COLO668 (cell line): ENCODE measurements around the gene NPHS1.
A peak's percentile ranks its signal among the peaks of the same experiment; 100 is the strongest.
"Not testable (repeated sequence)": the region's sequence is repeated elsewhere in the genome, so short reads cannot be mapped to it uniquely, and the experiment has no call there.

Source experiments
- DNase-seq: peaks from one replicate; lab custom pipeline; 2025; ENCODE audit not compliant: unreplicated experiment; lab: John Stamatoyannopoulos, UW

NPHS1 gene

GRCh38 chr19:35848919-35849505 is 3.3 kb downstream of the NPHS1 start:
- DNase-seq: no peak

GRCh38 chr19:35848486-35848885 is 3.8 kb downstream of the NPHS1 start:
- DNase-seq: no peak

GRCh38 chr19:35847911-35848310 is 4.4 kb downstream of the NPHS1 start:
- DNase-seq: no peak

GRCh38 chr19:35846038-35846668 is 6.2 kb downstream of the NPHS1 start:
- peak; percentile 51 for DNase-seq

- DNase-seq: peak; percentile 63
Observed at GRCh38 chr19:35845215-35846037, 6.9 kb downstream of the NPHS1 start.

GRCh38 chr19:35844482-35845214 is 7.7 kb downstream of the NPHS1 start:
- no peak for DNase-seq

- DNase-seq: peak; percentile 22
Observed at GRCh38 chr19:35843676-35844481, 8.4 kb downstream of the NPHS1 start.

- DNase-seq: no peak
Observed at GRCh38 chr19:35842666-35843272, 9.5 kb downstream of the NPHS1 start.

GRCh38 chr19:35841961-35842595 is 10.2 kb downstream of the NPHS1 start:
- no peak for DNase-seq

- DNase-seq: not testable (repeated sequence)
Observed at GRCh38 chr19:35836096-35836495, 16.2 kb downstream of the NPHS1 start.

GRCh38 chr19:35833972-35834371 is 18.3 kb downstream of the NPHS1 start:
- no peak for DNase-seq

GRCh38 chr19:35832054-35832453 is 20.2 kb downstream of the NPHS1 start:
- DNase-seq: no peak

GRCh38 chr19:35830986-35831385 is 21.3 kb downstream of the NPHS1 start:
- DNase-seq: no peak

- no peak for DNase-seq
Observed at GRCh38 chr19:35828692-35829301, 23.5 kb downstream of the NPHS1 start.

GRCh38 chr19:35824150-35824549 is 28.2 kb downstream of the NPHS1 start:
- DNase-seq: no peak

GRCh38 chr19:35822579-35822978 is 29.7 kb downstream of the NPHS1 start:
- DNase-seq: no peak

GRCh38 chr19:35818445-35818844 is 33.9 kb downstream of the NPHS1 start:
- no peak for DNase-seq

GRCh38 chr19:35816846-35817245 is 35.5 kb downstream of the NPHS1 start:
- no peak for DNase-seq

GRCh38 chr19:35816262-35816661 is 36.0 kb downstream of the NPHS1 start:
- DNase-seq: no peak
